NCI-H2227 (cell line): ENCODE data around the gene MDFIC2.

ENCODE experiments used
- DNase-seq: peaks from one replicate; lab custom pipeline; 2025; ENCODE audit not compliant: unreplicated experiment; lab: John Stamatoyannopoulos, UW

Gene MDFIC2

DNA sequence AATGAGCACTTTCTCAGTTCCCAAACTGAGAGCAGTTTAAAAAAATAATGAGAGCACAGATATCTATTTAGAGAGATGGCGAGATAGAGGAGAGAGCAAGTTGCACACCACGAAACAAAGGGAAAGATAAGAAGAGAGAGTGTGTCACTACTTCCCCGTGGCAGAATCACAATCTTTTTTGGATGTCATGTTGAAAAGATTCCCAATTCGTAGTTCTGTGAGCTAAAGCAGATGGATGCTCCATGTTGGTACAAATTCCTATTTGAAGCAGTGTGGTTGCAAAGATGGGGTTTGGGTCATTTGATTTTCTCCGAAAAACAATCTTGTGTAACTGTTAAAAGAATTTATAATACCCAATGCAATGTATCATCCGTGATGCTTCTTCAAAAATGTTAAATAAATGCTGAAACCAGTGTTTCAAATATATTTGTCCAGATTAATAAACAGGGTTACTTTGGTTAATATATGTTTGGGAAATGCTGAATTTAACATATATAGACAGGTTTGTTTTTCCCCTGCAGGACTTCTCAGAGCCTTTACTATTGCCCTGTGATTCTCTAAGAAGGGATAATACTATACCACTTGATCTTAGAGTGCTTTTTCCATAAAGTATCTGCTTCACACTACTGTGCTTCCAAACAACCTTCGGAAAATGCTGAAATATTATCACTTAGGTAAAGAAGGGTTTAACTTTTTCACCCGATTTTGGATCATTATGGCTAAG is 128.5 kb downstream of the MDFIC2 start:
- no peak for DNase-seq

DNA sequence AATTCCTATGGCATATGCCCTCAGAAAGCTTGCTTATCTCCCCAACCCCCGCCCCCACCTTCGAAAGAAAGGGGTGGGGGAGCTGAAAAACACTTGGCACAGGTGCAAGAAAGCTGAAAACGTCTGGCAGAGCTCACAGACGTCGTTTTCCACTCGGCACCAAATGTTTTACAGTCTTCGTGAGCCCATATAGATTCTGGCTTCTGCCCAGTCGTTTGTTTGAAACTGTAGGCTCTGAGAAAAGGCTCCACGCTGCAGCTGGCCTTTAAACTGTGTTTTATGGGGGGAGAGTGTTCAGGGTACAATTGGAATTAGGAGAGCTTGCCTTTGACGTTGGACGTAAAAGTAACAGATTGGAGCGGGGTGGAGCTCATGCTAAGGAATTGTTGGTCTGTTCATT is 130.3 kb downstream of the MDFIC2 start:
- DNase-seq = no peak

DNA sequence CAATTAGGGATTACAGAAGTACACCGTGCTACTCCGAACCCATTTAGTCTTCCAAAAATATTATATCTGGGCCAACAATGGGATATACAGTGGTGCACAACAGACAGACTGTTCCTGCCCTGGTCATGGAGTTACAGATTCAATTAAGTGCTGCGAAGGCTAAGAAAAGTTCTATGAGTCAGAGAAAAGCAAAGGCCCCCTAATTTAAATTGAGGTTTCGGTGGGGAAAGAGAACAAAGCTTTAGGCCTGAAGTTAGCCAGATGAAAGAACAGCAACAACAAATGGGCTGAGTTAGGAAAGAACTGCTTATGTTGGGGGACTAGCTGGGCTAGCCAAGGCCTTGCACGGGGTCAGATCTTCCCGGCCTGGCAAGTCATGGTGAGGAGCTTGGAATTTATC is 131.8 kb downstream of the MDFIC2 start:
- no peak for DNase-seq

DNA sequence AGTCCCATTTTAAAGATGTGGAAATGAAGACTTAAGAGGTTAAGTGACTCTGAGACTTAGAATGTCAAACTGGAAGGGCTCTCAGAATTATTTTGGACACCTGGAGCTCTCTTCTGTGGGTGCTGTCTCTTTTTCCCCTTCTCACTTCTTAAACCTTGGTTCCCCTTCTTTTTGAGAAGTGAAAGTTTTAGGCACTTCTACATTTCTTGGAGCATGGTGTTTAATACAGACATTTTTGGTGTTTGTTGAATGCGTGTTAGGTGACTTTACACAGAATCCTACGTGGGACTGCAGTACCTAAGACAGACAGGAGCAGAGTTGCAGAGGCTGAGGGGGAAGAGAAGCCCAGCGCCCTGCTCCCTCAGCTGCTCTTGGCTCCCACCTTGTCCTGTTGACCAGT is 133.3 kb downstream of the MDFIC2 start:
- DNase-seq = no peak

DNA sequence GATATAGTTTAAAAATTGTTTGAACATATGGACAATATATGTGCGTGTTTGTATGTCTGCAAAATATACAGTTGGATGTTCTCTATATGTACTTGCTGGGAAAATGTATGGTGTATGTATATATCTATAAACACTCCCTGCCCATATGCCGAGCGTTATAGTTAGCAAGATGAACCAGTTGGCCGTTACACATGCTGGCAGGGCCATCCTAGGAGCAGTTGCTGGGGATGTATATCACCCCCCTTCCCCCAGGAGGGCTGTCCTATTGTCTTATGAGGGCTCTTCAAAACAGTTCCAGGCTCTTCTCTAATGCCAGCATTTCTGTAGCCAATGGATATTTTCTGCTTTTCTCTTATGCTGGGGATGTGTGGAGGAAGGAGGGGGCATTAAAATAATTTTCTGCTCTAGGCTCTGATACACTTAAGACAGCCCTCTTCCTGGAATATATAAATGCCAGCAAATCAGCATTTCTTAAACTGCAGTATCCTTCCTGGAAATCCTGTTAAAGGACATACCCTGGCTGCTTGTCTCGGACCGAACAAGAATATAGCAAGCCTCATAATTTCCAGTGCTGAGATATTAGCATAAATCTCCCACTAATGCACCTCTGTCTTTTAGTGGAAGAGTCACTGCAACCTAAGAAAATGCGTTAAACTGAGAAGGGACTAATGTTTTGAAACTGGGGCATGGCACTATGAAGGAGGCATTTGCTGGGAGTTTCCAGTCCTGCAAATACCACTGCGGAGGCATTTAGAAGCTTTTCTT is 134.4 kb downstream of the MDFIC2 start:
- DNase-seq = no peak

DNA sequence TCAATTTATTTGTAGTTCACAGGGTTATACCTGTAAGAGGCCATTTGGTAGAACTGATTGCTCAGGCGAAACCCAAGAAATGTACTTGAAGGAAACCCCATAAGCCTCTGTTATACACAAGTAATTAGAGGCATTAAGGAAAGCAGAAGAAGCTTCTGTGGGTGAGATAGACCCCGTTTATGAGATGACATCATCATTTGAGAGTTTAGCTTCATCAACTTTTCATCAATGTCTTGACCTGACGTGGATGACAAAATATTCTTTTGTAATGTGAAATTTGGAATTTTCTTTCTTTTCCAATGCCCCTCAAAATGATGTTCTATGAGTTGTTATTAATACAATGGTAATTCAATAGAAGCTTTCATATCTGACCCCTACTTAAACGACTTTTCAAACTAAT is 136.2 kb downstream of the MDFIC2 start:
- no peak for DNase-seq

DNA sequence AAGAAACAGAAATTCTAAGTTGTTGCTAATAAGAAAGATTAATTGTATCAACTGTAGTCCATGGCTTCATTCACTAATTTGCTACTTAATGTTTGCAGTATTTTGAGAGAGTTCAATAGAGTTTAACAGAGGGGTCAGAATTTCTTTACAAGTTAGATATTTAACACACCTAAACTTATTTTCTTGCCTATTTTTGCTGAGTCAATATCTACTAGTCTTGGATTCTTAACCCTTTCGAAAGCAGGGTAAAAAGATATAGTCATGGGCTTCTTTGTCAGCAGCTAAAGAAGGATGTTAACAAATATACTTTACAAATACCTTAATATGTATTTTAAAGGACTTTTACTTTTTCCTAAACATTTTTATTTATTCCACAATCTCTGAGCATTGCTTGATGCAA is 155.6 kb downstream of the MDFIC2 start:
- no peak for DNase-seq

DNA sequence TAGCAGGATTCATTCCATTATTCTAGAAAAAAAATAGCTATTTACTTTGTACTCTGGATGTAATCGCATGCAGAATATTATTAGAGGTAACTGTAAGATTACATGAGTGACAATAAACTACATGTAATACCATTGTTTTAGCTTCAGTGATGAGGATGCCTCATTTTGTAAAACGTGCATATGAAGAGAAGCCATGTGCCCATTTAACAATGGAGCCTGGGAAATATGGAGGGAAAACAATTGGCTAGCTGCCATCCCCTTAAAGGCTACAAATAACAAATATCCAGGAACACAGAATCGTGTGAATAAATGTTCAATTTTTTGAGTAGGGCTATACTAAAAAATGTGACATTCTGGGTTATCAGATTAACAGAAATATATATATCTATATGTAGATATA is 161.8 kb downstream of the MDFIC2 start:
- DNase-seq = no peak

DNA sequence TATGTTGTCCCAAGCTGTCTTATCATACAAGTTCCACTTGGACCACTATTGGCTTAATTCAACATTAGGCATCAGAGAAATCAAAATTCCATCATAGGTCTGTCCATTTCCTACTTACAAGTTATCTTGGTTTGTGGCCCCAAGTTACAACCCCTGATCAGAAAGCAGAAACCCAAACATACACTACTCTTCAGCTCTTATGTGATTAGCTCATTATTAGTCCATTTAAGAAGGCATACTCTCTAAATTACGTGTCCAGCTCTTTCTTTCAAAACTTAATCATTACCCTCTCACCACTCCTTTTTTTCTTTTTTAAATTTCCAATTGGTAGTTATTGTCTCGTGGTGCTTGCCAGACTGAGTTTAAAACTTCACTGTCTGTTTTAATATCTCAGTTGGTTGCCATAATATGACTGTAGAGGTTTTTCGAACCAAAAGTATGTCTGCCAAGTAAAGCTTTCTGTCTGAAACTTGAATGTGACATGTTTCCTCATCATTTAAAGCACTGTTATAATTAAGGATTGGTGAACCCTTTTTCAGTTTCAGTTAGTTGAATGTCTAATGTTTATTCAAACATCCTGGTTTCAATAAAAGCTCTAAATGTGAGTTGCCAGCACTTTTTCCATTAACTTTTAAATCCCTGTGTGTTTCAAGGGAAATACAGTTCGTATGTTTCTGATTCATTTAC is 162.6 kb downstream of the MDFIC2 start:
- DNase-seq = no peak
